ENCODE results near the gene ISX. TPM values are rescaled to one million over a fixed set of nuclear protein-coding genes. Genes with fewer than 3 reads are reported as not detected.
A peak's percentile ranks its signal among the peaks of the same experiment; 100 is the strongest.

The ISX gene
- total RNA-seq, result not detected in 2 replicates

GRCh38 chr22:35065796-35066218, at the start of gene ISX:
Gene ISX (plus strand): TSS chr22:35066158. CDS start chr22:35067088, 930 bp downstream.
- no peak for DNase-seq (ENCODE audit: low read depth)
- no peak for TF ChIP-seq CTCF (conservative IDR thresholded peaks at IDR 0.05; ENCODE audit: low read depth, low read length)

GRCh38 chr22:35016909-35017308, 49.0 kb upstream of the ISX start:
- no peak for TF ChIP-seq CTCF (conservative IDR thresholded peaks at IDR 0.05; ENCODE audit: low read depth, low read length)
- no peak overlapping the region for H3K4me3 ChIP-seq (ENCODE audit: low read depth, low read length)
- no peak for DNase-seq (ENCODE audit: low read depth)

More at GRCh38 chr22:35065796-35066218, at the start of gene ISX:
- H3K4me3 ChIP-seq (ENCODE audit: low read depth, low read length), result no peak within 1 kb of the TSS

- TF ChIP-seq CTCF (conservative IDR thresholded peaks at IDR 0.05; ENCODE audit: low read depth, low read length), result no peak
- no peak for DNase-seq (ENCODE audit: low read depth)
- no peak overlapping the region for H3K4me3 ChIP-seq (ENCODE audit: low read depth, low read length)
Measured at GRCh38 chr22:35018995-35019394, 47.0 kb upstream of the ISX start.

- no peak overlapping the region for H3K4me3 ChIP-seq (ENCODE audit: low read depth, low read length)
- DNase-seq (ENCODE audit: low read depth), result no peak
- TF ChIP-seq CTCF (conservative IDR thresholded peaks at IDR 0.05; ENCODE audit: low read depth, low read length), result no peak
Measured at GRCh38 chr22:35020517-35020916, 45.4 kb upstream of the ISX start.

GRCh38 chr22:35021161-35021560, 44.8 kb upstream of the ISX start:
- DNase-seq (ENCODE audit: low read depth), result no peak
- no peak overlapping the region for H3K4me3 ChIP-seq (ENCODE audit: low read depth, low read length)
- no peak for TF ChIP-seq CTCF (conservative IDR thresholded peaks at IDR 0.05; ENCODE audit: low read depth, low read length)

GRCh38 chr22:35022291-35022690, 43.7 kb upstream of the ISX start:
- no peak overlapping the region for H3K4me3 ChIP-seq (ENCODE audit: low read depth, low read length)
- no peak for DNase-seq (ENCODE audit: low read depth)
- no peak for TF ChIP-seq CTCF (conservative IDR thresholded peaks at IDR 0.05; ENCODE audit: low read depth, low read length)

GRCh38 chr22:35023692-35024363, 42.1 kb upstream of the ISX start:
- no peak for DNase-seq (ENCODE audit: low read depth)
- H3K4me3 ChIP-seq (ENCODE audit: low read depth, low read length), result no peak overlapping the region
- TF ChIP-seq CTCF (conservative IDR thresholded peaks at IDR 0.05; ENCODE audit: low read depth, low read length), result peak; percentile 94

All from epithelial cell of proximal tubule (primary cell).